HG02981 (cell line): ENCODE measurements around the gene CLEC16A.

ENCODE experiments used
- ATAC-seq: cut with Tn5 transposase; IDR thresholded peaks from one replicate; pipeline ENCODE4 v1.9.1; 2021; ENCODE audit warnings: mild to moderate bottlenecking, moderate library complexity; ENCODE audit not compliant: unreplicated experiment

The CLEC16A gene

DNA sequence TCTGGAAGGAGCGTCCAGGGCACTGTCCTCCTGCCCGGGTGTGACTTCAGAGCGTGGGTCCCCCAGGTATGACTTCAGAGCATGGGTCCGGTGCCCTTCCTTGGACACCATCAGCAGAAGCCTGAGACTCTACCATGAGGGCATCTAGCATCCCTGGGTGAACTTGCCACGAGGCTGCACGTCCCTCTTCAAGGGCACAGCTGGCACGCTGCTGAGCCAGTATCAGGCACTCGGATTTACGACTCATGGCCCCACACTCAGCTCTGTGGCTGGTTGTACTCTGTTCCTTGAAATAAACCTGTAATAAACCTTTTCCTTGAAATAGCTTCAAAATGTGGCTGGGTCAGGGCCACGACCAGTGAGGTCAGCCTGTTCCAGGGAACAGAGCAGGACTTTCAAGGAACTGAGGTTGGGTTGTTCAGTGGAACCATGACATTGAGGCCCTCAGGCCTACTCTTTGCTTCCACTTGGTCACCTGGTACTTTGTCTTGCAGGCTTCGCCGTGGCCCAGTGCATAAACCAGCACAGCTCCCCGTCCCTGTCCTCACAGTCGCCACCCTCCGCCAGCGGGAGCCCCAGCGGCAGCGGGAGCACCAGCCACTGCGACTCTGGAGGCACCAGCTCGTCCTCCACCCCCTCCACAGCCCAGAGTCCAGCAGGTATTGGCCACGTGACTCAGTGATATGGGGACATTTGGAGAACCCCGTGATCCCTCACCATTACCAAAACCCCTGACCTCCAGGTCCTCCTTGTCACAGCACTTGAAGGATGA, 221.7 kb downstream of the CLEC16A start:
- ATAC-seq, result no peak

DNA sequence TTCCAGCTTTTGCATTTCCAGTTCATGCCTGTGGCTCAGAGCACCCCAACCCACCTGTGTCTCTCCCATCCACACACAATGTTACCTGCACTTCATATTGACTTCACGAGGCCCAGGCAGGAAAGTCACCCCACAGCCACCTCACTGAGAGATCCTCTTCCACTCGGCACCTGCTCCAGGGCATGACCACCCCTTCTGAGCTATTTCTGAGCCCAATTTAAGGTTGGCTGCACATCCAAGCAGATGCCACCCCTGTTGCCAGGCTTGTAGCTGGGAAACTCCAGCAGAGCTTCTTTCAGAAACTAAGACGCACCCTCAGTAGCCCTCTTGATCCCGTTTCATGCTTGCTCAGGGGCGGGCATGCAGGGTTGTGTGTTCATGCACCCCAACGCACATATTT, 223.2 kb downstream of the CLEC16A start:
- ATAC-seq, result no peak

DNA sequence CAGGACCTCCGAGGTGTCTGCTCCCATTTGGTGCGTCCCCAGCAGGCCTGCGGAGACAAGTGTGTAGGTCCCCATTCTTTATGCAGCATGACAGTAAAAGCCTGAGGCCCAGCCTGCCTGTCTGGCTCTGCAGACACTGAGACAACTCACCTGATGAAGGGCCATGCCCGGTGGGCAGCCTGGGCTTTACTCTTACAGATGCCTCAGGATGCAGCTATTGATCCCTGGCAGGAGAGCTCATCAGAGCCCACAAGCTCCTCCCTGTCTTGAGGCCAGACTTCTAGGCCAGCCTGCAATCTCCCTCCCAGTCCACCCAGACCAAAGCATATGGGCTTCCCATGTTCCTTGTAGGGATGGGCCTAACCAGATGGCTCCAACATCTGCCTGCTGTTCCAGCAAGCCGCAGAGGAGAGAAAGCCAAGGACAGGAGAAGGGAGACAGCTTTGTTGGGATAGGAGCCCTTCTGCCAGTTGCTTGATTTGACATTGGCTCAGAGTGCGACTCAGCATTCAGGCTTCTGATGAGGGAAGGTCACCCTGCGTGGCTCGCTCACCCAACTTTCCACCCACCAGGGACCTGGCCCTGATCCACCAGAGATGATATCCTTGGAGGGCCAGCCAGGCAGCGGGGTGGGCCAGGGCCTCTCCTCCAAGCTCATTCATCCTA, 224.2 kb downstream of the CLEC16A start:
- ATAC-seq, result no peak

DNA sequence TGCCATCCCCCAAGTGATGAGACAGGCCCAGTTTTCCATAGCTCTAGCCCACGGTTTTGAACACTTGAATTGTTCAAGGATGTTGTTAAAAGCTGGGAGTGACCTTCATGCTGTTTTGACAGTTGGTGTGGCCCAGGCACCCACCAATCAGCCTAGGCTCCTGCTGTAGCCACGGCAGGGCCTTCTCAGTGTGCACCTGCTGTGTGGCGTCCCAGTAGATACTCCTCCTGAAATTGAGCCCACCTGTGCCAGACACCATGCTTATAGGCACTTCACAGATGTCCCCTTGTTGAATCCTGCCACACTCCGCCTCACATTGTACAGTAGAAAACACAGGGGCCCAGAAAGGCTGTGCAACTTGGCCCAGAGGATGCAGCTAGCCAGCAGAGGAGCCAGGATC, 225.3 kb downstream of the CLEC16A start:
- no peak for ATAC-seq

DNA sequence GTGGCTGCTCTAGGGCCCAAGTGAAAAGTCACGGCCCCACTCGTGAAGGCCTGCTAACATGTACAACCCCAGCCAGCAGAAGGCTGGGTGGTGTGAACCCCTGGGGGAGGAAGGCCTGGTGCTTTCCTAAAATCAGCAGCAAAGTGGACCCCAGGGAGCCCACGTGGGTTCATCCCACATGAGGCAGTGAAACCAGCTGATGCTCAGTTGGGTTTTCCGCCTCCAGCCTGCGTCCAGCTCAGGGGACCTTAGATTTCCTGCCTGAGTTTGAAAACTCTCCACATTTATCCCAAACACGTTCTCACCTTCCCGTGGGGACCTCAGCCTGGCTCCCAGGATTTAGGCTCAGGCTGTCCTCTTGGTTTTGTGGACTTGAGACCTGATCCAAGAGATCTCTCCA, 225.8 kb downstream of the CLEC16A start:
- no peak for ATAC-seq

DNA sequence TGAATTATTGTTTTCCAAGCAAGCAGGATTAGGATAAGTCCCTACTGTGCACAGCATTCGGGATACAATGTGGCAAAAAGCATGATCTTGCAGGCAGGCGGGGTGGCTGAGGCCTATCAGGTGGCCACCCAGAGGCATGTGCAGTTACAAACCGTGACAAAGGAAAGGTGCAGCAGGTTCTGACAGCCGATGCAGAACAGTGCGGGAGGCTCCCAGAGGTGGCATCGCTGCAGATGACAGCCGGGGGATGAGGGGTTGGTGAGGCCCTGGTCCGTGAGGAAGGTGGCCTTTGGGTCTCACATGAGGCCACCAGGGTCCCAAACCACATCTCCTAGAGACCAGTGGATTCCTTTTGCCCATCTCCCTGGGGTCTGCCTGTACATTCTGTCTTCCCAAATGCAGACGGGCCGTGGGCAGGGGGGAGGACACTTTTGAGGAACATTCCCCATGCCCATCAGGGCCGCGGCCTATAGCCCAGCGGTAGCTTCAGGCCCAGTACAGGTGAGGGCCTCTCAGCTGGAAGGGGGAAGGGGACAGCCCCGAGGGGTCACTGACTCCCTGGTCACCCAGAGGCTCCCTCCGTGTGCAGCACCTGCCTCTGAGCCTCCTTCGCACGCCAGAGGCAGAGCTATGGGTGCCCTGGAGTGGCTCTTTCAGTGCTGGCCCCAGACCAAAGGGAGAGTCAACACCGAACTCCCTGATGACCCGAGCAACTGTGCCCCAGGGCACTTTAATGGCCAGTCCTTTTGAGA, 226.5 kb downstream of the CLEC16A start:
- ATAC-seq, result no peak

DNA sequence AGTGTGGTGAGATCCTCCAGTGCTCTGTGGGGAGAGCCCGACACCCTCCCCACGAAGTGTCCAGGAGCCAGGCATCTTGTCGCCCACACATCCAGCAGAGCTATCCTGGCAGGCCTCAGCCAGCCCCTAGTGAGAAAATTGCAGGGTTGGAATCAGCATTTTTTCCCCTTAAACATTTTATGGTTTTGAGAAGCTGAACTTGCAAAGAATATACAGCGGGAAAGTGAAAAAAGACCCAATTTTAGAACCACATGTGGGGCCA, 227.0 kb downstream of the CLEC16A start:
- no peak for ATAC-seq

DNA sequence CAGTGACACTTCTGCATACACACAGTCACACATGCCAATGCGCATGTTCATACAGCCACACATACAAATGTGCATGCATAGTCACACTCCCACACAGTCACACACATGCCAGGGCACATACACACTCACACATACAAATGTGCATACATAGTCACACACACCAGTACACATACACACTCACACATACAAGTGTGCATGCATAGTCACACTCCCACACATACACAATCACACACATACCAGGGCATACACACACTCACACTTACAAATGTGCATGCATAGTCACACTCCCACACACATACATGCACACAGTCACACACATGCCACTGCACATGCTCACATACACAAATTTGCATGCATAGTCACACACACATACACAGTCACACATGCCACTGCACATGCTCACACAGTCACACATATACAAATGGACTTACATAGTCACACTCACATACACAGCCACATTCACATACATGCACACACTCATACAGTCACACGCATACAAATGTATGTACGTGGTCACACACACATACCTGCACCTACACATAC, 227.5 kb downstream of the CLEC16A start:
- ATAC-seq, result no peak

DNA sequence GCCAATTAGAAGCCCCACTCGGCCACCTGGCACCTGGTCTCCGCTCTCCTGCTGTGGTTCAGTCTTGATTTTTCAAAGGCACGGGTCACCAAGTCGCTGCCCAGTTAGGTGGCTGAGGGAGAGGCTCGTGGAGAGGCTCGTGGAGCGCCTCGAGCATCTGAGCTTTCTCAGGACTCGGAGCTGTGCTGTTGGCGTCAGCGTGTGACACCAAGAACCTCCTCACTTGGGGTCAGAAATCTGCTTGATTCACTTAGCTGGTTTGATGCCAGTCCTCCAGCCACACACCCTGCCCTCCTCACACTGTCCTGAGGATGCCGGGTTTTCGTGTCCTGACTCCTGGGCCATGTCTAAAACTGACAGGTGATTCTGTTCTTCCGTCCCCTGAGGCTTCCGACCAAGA, 229.1 kb downstream of the CLEC16A start:
- no peak for ATAC-seq

DNA sequence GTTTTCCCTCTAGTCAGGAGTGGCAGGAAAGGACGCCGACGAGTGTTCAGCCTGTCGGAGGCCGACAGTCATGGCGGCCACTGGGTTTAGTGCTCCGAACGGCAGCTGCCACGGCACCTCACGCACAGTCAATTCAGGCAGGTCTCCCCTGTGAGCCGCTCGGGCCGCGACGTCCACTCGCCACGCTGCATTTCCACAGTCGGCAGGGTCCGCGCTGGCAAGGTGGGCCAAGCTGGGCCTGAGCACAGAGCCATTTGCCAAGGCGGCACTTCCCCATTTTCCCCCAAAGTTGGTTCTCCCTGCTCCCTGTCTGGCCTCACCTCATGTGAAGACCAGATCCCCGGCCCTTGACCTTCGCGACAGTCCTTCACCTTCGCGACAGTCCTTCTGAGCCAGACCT, 229.8 kb downstream of the CLEC16A start:
- ATAC-seq, result no peak

DNA sequence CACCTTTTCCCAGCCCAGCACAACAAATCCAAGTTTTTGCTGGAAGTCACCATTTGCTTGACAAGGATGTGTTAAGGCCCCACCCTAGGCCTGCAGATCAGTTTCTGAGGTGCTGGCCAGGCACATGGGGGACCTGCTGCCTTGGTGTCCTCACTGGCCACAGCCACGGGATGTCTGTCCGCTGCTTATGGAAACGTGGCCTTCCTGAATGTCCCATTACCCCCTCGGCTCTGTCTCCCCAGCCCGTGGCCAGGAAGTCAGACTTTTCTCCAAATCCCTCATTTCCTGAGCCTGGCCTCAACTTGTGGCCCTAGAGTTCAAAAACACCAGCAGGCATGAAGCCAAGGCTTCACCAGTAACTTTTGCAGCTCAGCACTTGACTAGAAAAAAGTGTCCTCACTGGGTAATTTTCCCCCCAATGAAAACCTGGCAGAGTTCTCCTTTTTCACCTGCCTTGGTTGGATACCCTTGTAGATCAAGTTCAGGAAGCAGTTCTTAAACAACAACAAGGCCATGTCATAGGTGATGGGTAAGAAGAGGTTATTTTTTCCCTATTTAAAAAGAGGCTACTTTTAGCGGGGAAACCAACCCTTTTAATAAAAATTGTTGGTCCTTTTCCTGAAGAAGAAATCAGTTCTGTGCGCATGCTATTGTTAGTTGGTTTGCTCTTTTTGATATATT, 230.9 kb downstream of the CLEC16A start:
- no peak for ATAC-seq

DNA sequence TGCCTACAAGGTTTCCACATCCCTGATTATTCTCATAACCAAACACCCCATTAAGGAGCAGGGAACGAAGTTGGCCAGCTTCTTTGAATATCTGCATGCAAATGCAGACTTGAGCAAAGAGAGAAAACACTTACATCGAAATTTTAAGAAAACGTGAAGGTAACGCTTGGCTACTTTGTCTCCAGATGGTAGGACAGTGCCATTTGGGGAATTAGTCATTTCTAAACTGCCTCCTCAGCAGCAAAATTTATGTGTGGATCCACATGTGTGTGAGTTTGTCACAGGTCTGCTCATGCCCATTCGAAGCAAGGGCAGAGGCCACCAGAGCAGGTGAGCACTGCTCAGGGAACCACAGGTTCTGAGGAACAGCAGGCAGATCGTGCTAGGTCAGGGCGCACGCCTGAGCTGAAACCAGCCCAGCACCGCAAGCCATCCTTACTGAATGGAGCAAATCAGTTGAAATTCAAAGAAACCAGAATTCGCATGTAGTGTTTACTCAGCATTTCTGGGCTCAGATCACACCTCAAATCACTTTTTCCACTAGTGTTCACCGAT, 231.5 kb downstream of the CLEC16A start:
- peak; percentile 42 for ATAC-seq

DNA sequence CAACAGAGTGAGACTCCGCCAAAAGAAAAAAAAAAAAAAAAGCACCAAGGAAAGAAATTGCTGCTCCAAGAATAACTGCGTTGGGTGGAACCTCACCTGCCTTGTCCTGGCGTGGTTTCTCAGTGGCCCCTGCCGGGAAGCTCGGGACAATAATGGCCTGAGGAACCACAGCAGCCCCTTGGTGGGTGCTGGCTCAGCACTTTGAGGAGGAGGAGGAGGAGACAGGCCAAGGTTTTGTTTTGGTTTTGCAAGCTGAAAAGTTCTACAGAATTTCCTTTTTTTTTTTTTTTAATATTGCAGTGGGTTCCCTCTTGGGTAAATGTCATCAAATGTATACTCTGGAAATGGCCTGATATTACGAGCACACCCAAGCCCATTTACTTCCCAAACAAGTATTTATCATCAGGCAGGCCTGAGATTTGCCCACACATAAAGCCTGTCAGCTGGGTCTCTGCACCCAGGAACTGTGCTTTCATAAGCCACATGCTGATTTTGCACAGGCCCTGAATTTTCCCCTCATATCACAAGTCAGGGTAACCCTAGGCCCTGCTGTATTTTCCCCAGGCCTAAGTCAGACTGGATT, 233.3 kb downstream of the CLEC16A start:
- no peak for ATAC-seq

DNA sequence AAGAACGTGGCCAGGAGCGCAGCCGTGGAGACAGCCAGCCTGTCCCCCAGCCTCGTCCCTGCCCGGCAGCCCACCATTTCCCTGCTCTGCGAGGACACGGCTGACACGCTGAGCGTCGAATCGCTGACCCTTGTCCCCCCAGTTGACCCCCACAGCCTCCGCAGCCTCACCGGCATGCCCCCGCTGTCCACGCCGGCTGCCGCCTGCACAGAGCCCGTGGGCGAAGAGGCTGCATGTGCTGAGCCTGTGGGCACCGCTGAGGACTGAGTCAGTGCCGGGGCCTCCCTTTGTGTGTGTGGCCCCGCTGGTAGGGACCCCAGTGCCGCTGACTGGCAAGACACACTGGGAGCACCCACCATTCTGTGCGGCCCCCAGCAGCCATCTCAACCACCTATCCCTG, 234.1 kb downstream of the CLEC16A start:
- no peak for ATAC-seq

DNA sequence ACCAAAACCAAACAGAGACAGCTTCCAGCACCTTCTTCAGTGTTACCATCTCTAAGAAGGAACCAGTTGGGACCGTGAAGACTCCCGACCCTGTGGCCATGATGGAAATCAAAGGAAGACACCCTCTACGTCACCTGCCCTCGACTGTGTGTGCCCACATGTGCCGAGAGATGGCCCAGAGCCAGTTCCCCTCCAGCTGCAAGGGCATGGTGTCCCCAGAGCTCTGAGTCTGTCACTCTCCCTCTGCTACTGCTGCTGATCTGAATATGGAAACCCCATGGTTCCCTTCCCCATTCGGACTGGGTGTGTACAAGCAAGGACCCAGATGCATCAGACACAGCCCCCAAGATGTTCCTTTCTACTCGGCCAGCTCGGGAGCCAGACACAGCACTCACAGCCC, 235.2 kb downstream of the CLEC16A start:
- ATAC-seq, result no peak

DNA sequence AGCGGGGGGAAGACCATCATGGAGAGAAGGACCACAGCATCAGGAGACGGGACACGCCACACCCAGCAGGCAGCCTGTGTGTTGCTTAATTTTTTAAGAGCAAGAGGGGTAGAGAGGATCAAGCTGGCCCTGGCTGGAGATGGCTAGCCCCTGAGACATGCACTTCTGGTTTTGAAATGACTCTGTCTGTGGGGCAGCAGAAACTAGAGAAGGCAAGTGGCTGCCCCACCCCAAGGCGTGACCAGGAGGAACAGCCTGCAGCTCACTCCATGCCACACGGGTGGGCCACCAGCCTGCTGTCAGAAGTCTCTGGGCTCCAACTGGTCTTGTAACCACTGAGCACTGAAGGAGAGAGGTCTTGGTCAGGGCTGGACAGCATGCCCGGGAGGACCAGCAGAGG, 236.1 kb downstream of the CLEC16A start:
- ATAC-seq, result no peak

DNA sequence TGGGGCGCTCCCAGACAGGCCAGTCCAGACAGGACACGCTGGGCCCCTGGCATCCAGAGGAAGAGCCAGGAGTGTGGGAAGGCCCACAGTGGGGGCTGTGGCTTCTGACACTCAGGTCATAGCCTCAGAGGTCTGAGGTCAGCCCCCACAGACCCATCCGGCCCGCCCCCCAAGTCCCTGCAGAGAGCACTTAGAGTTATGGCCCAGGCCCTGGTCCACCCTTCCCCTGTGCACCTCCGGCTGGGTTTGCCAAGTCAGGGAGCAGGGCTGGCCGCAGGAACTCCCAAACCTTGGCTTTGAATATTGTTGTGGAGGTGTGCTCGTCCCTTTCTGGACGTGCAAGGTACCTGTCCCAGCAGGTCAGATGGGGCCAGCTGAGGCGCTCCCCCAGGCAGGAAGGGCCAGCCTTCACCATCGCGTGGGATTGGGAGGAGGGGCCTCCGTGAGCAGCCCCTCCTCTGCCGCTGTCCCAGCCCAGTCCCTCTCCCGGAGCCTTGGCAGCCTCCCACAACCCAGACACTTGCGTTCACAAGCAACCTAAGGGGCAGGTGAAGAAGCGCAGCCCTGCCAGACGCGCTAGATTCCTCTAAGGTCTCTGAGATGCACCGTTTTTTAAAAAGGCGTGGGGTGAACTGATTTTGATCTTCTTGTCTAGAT, 237.0 kb downstream of the CLEC16A start:
- no peak for ATAC-seq

DNA sequence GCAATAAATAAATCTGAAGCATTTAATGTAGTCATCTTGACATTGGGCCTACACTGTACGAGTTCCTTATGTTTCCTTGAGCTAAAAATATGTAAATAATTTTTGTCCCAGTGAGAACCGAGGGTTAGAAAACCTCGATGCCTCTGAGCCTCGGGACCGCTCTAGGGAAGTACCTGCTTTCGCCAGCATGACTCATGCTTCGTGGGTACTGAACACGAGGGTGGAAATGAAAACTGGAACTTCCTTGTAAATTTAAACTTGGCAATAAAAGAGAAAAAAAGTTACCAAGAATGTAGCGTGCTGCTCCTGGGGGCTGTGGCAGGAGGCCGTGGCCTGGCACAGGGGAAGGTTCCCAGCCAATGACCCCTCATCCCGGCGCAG, 237.5 kb downstream of the CLEC16A start:
- ATAC-seq, result no peak

DNA sequence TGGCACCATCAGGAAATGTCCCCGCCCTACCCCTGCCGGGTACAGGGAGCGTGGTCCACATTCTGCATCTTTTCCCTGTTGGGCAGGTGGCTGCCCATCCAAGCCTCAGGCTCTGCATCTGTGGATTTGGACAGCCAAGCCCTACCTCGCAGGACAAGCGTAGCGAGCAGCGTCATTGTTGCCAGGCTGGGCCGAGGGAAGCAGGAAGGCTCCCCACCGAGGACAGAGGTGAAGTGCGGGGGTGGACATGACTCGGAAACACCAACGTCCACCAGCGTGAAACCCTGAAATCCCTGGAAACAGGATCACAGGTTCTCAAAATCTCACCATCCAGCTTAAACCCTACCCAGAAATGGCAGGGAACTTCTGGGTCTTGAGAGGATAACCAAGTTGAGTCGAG, 238.0 kb downstream of the CLEC16A start:
- no peak for ATAC-seq
